ENCODE data around the gene GTF3C1. TPM values are rescaled to one million over a fixed set of nuclear protein-coding genes. Genes with fewer than 3 reads are reported as not detected.

GTF3C1 gene
- total RNA-seq, 4 donors from 2014 or later = 29.4 to 52.7 (median 44.4) TPM

DNA sequence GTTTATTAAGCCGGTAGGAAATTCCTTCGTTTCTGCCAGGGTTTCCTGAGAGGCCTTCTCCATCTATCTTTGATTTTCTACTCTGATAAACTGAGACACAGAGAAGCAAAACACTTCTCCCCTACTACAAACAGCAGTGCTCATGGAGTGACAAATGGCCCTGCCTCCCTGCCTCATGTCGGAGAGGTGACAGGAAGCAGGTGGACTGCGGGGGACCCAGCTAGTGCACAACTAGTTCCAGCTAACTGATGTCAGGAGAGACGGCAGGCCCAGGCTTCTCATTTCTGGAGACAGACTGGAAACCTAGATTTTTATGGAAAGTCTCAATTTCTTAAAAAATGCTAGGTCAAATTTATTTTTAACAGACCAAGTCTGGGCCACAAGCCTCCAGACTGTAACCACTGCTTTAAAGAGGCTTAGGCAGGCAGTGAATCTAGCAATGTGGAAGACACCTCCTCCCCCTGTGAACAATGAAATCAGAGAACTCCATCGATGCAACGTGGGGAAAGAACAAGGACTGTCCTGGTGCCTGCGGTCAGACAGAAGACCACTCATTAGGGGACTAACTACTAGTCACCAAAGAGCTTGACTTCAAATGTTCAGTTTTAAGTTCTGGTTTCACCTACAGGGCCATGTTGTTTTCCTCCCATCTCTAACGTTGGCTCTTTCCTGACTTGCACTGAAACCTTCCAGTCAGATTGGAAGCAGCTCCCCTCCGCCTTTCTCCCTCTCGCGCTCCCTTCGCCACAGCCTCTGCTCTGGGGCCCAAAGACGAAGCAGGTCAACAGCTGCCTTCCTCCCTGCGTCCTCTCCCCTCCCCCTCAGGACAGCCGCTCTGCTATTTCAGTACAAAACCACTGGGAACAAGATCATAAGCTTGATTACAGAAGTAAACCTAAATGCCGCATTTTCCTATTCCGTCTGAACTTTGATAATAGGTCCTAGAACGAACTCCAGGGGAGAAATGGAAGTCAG lies 17.6 kb downstream of the GTF3C1 start:
- TF ChIP-seq, protein P1, sequence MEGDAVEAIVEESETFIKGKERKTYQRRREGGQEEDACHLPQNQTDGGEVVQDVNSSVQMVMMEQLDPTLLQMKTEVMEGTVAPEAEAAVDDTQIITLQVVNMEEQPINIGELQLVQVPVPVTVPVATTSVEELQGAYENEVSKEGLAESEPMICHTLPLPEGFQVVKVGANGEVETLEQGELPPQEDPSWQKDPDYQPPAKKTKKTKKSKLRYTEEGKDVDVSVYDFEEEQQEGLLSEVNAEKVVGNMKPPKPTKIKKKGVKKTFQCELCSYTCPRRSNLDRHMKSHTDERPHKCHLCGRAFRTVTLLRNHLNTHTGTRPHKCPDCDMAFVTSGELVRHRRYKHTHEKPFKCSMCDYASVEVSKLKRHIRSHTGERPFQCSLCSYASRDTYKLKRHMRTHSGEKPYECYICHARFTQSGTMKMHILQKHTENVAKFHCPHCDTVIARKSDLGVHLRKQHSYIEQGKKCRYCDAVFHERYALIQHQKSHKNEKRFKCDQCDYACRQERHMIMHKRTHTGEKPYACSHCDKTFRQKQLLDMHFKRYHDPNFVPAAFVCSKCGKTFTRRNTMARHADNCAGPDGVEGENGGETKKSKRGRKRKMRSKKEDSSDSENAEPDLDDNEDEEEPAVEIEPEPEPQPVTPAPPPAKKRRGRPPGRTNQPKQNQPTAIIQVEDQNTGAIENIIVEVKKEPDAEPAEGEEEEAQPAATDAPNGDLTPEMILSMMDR (IDR thresholded peaks at IDR 0.05; ENCODE audit: low read depth) = no peak

DNA sequence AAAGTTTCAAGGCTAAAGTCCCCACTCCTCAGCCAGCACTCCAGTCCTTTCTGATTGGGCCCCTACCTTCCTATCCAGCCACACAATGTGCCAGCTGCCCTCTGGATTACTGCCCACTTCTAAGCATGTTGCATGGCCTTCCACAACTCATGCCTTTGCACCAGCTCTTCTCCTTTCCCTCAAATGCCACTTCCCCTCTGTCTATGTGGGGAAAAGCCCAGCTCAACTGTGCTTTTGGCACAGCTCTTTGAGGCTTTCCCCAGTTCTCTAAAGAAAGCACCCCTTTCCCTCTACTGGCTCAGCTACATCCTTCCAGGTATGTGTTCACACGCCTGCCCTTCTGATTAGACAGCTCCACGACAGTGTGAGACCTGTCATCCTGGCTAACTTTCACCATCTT lies 18.5 kb downstream of the GTF3C1 start:
- TF ChIP-seq, protein P1 (IDR thresholded peaks at IDR 0.05; ENCODE audit: low read depth) = no peak

DNA sequence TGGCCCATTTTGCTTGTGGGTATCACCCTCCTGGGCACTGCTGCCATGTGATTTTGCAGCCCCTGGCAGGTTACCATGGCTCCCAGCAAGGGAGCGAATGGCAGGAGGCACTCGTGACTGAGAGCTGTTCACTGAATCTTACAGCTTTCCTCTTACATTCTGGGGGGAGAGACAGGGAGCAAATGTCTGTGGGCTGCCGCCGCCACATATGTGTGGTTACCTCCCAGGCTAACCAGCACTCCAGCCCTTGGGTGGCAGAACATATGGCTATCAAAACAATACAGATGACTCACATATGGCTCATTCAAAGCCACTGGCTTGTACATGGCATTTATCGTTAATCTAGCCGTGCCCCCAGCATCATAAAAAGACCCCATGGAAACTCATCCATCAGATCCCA lies 19.8 kb downstream of the GTF3C1 start:
- TF ChIP-seq, protein P1 (IDR thresholded peaks at IDR 0.05; ENCODE audit: low read depth) = no peak

DNA sequence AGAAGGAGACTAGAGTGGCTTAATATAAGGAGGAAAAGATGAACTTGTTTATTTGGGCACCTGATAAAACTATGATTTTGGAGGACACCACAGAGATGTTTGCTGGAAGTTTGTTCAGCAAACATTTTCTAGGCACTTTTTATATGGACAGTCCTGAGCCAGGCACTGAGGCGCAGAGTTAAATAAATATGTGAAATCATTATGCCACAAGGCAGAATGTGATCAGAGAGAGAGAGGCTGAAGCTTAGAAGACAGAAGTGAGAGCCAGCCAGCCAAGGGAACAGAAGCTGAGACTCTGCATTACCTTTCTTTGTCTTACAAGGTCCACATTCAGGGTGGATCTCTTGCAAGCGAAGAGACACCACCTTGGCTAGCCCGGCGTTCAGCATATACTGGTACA lies 21.4 kb downstream of the GTF3C1 start:
- TF ChIP-seq, protein P1 (IDR thresholded peaks at IDR 0.05; ENCODE audit: low read depth) = no peak

DNA sequence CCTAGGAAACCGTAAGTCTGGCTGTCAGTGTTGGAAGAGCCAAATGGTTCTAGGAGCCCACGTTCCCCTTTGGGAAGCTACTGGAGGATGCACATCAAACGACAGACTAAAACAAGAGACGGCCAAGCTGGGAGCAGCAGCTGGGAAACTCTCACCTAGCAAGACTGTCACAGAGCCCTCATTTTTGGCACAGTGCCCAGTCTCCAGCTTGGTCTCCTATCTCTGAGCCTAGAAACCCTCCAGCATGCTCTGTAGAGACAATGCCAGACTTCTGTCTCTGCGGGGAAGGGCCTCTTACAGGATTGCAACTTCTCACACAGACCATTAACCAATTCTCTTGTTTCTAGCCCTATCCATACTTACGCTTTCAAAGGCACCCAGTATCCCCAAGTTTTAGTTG lies 23.5 kb downstream of the GTF3C1 start:
- TF ChIP-seq, protein P1 (IDR thresholded peaks at IDR 0.05; ENCODE audit: low read depth) = no peak

DNA sequence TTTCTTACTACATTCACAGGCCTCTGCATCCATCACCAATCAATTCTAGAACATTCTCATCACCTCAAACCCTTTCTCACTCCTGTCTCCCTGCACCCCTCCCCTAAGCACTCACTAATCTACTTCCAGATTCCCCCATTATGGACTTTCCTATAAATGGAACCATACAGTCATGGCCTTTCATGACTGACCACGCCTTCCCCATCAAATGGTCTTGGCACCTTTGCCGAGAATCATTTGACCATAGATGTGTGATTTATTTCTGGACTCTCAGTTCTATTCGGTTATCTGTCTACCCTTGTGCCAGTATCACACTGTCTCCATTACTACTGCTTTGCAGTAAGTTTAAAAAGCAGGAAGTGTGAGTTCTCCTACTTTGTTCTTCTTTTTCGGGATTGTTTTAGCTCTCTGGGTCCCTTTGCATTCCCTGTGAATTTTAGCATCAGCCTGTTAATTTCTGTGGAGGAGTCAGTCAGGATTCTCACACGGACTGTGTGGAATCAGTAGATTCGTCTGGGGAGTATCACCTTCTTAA lies 27.5 kb downstream of the GTF3C1 start:
- TF ChIP-seq, protein P1 (IDR thresholded peaks at IDR 0.05; ENCODE audit: low read depth) = no peak

DNA sequence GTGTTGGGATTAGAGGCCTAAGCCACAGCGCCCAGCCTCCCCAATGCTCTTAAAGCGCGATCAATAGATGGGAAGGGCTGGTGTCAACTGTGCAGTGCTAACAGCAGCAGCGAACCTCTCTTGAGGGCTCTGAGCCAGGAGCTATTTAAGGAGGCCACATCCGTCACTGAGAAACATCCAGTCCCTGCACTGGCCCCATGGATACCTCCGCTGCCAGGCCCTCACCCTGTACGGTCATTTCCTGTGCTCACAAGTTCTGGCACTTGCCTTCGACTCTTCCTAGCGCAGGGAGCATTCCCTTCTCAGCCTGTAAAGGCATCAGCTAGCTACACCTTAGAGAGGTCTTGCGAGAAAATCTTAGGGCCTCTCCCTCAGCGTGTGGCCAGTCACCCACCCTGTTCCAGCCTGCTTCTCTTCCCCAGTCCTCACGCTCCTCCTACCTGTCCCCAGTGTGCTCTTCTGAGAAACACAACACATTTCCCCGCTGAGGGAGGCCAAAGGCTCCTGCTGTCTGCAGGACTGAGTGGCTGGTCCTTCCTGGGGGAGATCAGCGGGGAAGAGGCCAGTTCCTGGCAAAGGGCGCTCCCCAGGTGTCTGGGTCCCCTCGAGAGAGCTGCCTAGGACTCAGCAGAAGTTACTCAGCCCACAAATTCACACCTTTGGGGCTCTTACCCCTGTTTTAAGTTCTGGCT lies 28.6 kb downstream of the GTF3C1 start:
- TF ChIP-seq, protein P1 (IDR thresholded peaks at IDR 0.05; ENCODE audit: low read depth) = no peak

Measured in subcutaneous adipose tissue (tissue), 4 donors.